Ureter (tissue), 1 donor: Measurements from ENCODE around the gene IL1RAPL2. TPM values are rescaled to one million over a fixed set of nuclear protein-coding genes. Genes with fewer than 3 reads are reported as not detected.
A peak's percentile ranks its signal among the peaks of the same experiment; 100 is the strongest.

Experiments
- DNase-seq: peaks from one replicate; pipeline ENCODE4 v3.0.0-alpha.2; 2020; ENCODE audit warnings: low spot score
- total RNA-seq: library from RNA; stranded (reverse); gene quantifications from one replicate; pipeline ENCODE4 v1.2.4, GENCODE V29; 2023
- donor health status: DM: yes; HTN: yes; CAD: no.

The IL1RAPL2 gene
- total RNA-seq, 1 donor from 2014 or later, result 8.3 TPM

DNA sequence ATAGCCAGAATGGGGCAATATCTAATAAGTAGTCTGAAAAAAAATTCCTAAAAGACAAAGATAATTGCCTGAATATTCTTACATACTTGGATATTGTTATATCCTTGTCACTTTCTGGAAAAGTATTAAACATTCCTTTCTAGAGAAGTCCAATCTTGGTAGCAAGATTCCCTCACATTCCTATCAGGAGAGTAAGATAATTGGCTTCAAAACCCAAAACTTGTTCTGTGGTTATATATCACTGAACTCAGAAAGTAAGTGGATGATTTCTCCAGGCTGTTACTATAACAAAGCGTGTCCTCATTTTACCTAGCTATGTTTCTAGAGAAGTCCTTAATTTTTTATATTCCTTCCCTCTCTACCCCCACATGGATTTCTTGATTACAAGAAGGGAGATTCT, 700.5 kb downstream of the IL1RAPL2 start:
- no peak for DNase-seq

DNA sequence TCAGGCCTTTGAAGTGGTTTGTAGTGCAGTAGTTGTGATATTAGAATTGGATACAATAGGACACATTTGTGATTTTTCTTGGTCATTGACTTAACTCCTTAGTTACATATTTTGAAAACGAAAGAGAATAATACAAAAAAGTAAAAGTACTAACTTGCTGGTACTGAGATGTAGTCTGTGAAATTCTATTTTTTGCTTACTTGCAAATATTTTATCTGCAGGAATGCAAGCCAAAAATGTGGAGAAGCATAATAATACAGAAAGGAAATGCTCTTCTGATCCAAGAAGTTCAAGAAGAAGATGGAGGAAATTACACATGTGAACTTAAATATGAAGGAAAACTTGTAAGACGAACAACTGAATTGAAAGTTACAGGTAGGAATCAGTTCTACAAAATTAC, 701.2 kb downstream of the IL1RAPL2 start:
- no peak for DNase-seq

DNA sequence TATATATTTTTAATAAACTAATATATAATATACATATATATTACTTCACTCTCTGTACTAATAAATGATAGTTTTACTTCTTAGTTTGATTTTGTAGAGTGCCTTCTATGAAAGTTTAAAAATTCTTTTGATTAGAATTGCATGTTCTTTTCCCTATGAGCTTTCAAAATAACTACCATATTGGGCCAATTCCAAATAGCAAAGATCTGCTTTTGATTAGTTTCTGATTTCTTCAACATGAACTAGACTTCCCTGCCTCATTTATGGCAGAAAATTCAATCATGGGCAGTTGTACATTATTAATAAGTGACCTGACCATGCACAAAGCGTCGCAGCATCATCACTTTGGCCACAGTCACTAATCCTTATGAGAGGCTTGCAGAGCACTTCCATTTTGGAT, 703.4 kb downstream of the IL1RAPL2 start:
- DNase-seq, result no peak

DNA sequence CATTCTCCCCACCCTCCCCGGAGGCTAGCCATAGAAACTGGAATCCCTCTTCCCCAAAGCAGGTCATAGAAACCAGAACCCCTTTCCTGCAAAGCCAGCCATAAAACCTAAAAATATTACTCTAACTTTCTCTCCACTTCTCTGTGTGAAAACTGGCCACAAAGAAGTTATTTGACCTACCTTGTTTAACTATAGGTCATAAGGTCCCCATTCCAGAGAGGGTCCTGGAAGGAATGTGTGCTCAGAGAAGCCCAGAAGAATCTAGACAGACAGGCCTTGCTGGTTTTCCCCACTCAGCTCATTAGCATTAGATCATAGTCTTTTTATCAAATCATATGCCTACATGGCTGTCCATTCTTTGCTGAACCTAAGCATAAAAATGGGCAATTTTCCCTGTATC, 707.3 kb downstream of the IL1RAPL2 start:
- DNase-seq, result no peak

DNA sequence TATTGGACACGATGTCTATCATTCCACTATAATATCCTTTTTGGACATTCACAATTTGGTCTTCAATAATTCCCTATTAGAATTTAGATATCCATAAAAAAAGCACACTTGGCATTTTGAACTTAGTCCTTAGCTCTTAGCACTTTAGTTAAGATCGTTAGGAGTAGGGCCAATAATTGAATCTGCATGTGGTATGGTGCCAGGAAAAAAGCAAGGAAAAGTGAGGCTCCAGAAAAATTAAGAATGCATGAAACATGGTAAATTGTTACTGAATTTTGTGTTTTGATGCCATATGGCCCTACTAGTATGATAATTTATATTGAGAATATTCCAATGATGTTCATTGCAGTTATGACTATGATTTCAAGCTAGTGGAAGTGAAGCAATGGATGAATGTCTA, 708.1 kb downstream of the IL1RAPL2 start:
- no peak for DNase-seq

DNA sequence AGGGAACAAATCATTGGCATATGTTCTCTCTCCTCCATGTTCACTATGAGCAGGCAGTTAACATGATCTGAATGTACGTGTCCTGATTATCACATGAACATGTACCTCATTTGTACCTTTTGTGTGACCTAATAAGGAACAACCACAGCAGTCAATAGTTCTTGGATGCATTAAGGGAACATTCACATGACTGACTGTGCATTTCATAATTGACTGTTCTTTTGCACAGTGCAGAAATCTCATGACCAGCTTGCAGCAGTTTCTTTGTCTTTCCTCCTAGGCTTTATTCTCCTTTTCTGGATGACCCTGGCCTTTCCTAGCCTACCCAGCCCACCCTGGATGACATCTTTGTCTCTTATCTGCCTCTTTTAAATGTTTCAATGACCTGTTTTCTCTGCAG, 711.1 kb downstream of the IL1RAPL2 start:
- no peak for DNase-seq

DNA sequence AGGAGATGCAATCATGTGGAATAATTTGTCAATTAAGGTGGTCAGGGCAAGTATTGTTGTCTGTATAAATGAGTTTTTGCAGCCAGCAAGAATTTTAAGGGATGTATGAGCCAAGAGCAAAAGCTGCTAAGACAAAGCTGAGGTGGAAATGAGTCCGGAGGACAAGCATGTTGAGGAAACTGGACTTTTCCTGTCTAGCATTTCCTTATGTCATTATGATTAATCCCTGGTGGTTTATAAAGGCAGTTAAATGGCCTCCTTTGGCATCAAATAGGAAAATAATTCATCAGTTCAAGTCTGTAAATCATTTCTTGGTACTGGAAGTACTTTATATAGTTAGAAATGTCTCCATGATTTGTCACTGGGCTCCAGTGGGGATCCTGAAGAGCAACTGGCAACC, 716.1 kb downstream of the IL1RAPL2 start:
- DNase-seq, result no peak

DNA sequence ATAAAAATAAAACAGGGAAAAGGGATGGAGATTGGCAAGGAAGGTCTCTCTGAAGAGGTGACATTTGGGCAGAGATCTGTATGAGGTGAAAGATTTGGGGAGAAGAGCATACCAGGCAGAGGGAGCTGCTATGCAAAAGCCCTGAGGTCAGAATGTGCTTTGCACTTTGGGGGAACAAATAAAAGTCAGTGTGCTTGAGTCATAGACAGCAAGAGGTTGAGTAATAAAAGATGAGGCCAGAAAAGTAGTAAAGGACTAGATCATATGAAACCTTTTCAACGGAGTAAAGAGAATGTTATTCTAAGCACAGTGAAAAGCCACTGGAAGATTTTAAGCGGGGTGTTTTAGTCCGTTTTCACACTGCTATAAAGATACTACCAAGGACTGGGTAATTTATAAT, 731.0 kb downstream of the IL1RAPL2 start:
- DNase-seq, result no peak

DNA sequence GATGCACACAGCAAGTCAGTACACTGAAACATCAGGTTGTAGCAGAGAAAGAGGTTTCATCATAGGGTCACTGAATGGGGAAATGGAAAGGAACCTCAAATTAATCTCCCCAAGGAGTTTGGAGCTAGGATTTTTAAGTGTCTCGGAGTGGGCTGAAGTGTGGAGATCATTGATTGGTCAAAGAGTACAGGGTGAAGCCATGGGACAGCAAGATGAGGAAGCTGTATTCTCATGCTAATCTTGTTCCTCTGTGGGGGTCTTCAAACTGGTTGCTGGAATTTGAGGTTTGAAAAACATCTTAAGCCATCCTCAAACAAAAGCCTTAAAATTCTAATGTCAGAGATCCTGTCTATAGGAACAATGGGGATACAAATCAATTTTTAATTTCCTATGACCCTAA, 733.3 kb downstream of the IL1RAPL2 start:
- DNase-seq, result no peak

DNA sequence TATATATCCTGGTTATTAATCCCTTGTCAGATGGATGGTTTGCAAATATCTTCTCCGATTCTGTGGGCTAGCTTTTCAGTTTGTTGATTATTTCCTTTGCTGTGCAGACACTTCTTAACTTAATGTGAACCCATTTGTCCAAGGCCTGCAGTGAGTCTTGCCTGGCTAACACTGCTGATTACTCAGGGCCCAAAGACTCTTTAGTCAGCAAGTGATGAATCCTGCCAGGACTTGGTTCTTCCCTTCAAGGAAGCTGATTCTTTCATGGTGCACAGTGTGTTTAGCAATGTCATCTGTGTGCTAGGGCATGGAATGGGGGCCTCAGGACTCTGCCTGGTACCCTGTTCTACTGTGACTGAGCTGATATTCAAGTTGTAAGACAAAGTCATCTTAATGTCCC, 736.2 kb downstream of the IL1RAPL2 start:
- no peak for DNase-seq

DNA sequence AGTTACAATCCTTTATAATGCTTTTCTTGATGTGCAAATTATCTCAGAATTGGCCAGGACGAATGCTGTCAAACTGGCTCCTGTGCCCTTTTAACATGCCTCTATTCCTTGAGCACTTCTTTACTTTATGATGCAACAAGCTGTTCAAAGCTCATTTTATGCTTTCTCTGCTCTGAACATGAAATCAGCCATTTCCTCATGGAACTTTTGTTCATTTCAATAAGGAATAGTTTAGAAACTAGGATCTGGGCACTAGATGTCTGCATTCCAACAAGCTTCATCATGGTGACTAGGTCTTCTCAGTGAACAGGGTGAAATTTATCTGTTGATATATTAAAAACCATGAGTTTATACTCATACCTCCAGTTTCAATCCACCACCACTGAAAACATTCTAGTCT, 741.8 kb downstream of the IL1RAPL2 start:
- DNase-seq, result no peak

DNA sequence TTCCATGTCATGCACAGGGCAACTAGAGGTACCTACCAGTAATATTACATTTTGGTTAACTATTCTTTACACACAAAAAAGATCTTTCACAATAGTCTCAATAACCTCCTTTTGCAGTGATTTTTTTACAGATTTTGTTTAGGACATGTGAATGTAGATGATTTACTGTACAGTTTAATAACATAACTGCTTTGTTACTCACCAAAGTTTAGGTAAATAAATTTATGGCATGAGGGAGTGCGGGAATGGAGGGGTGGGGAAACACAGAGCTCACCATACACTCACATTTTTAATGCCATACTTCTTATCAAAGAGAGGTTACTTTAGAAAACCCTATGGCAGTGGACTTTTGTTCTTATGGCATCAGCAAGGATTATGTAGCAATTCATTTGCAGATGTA, 747.6 kb downstream of the IL1RAPL2 start:
- no peak for DNase-seq

DNA sequence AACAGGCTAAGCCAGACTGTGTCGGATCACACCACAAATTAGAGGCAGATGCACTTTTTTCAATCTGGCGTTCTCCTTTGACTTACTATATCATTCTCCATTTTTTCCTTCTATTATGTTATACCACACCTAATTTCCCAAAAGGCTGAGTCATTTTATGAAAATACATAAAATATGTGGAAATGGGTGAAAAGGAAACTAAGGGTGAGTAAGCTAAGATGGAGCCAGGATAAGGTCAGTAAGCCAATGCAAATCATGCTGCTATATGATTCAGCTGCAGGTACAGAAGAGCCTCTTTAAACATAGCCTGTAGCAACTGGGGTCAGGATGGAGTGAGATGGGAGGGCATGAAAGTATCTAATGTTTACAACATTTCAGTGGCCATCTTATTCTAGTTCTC, 748.5 kb downstream of the IL1RAPL2 start:
- DNase-seq, result no peak

DNA sequence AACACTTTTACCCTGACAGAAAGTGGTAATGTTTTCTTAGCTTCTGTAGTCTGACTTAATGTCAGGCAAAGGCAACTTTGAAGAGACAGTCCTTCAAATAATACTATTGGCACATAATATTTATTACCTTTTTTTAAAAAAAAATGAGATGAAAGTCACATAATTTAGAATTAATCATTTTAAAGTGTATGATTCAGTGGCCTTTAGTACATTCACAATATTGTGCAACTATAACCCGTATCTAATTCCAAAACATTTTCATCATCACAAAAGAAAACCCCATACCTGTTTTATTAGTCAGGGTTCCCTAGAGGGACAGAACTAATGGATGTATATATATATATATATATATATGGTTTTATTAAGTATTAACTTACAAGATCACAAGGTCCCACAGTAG, 749.2 kb downstream of the IL1RAPL2 start:
- no peak for DNase-seq

DNA sequence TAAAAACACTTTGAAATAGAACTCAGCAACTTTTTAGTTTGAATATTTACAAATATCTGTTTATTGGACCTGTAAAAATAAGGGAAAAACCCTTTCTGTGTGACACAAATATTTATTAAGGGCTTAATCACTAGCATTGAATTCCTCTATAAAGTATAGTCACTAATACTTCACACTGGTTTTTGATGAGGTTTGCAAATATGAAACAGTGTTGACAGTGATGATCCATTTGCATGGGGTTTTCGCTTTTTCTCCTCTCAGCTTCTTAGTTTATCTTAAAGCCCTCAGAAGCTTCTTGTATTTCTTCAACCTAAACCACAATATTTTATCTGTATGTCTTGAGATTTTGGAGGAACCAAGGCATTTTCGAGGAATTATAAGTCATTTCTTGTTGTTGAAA, 751.1 kb downstream of the IL1RAPL2 start:
- no peak for DNase-seq

DNA sequence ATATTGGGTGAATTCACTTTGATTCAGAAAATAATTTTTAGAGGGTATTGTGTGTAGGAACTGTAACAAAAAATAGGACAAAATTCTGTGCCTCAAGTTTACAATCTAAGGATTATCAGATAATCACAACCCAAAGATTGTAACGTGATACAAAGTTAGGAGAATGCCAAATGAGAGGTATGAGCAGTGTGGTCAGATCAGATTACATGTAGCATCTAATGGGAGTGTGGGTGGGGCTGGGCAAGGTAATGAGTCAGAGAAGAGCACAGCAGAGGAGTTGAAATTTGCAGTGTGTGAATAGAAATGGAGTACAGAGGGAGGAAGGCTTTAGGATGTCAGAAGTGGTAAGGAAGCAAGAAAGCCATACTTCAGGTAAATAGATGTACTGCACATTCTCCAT, 757.9 kb downstream of the IL1RAPL2 start:
- DNase-seq, result no peak

DNA sequence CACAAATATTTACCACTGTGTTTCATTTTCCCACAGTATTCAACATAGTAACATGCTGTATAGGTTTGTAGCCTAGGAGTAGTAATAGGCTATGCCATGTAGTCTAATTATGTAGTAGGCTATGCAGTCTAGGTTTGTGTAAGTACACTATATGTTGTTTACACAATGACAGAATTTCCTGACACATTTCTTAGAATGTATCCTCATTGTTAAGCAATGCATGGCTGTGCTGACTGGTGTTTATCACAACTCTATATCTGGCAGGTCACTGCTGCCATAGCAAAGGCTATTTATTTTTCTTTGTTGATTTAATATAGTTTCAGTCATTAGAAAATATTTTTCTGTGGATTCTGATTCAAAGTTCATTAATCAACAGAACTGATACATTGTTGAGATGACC, 762.8 kb downstream of the IL1RAPL2 start:
- no peak for DNase-seq

DNA sequence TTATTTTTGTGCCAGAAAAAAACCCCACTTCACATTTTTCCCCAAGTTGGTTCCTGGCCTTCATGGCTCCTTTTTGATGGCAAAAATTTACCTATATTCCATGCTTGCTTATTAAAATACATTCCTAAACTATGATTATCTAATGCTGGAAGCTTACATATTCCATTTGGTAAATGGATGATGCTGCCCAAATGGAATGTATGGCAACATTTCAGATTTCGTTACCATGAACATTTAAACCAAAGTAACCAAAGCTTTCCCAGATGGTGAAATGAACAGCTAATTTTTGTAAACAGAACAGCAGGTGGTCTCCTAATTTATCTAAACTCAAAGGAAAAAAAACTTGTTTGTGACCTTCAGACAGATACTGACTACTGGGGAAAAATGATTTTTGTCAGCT, 765.2 kb downstream of the IL1RAPL2 start:
- no peak for DNase-seq

DNA sequence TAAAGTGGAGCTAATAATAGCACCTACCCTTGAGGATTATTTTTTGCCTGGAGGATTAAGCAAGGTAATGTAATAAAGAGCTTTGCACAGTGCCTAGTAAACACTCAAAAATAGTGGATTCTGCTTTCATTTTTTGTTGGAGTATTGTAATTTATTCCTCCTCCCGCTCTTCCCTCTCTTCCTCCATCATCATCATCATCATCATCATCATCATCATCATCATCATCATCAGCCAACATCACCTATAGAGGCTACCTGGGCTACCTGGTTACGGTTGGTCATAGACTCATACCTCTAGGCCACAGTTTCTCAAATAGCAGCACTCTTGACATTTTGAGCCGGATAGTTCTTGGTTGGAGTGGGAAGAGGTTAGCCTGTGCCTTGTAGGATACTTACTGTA, 781.4 kb downstream of the IL1RAPL2 start:
- DNase-seq, result no peak

DNA sequence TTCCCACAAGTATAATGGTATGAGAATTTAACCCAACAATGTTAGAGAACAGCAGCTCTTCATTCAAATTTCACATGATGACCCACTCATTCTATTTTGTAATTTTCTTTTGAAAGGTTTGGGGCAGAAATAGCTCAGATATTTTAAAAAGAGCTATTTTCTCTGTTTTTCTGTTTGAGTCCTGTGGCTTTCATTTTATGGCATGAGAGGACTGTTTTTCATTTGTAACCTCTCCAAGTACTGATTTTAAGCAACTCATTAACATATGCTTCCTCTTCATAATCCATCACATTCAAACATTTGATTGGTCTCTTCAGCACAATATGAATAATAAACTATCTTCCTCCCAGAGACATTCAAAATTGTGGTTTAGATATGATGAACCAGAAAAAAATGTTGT, 783.5 kb downstream of the IL1RAPL2 start:
- no peak for DNase-seq

DNA sequence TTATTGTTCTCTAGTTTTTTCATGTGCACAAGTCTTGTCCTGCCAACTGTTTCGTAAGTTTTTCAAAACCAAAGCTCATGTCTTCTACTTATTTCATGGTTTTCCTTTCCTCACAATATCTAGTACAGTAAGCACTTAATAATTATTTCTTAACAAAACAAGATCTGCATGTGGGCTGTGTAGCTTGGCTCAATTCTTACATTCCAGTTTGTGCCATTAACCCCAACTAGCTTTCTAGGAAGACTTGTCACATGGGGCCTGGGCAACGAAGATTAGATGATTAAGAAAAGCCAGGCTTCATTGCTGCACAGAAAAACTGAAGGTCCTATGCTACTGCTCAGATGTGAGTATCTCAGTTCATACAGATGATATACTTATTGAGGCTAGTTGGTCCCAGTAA, 809.8 kb downstream of the IL1RAPL2 start:
- peak; percentile 42 for DNase-seq

DNA sequence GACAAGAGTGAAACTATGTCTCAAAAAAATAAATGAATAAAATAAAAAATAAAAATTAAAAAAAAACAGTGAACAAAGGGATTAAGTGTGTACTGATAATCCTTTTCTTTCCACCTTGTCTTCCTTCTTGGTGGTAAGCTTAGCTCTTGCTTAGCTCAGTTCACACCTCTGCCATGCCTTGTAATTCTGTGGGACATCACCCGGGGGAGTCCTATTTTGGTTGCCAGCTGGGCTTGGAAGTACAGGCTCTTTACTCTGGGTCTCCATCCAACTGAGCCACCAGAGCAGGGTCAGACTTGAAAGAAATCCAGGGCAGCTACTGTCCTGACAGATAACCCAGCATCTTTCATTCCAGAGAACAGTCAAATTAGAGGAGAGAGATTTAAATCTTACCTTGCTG, 858.7 kb downstream of the IL1RAPL2 start:
- DNase-seq, result no peak

DNA sequence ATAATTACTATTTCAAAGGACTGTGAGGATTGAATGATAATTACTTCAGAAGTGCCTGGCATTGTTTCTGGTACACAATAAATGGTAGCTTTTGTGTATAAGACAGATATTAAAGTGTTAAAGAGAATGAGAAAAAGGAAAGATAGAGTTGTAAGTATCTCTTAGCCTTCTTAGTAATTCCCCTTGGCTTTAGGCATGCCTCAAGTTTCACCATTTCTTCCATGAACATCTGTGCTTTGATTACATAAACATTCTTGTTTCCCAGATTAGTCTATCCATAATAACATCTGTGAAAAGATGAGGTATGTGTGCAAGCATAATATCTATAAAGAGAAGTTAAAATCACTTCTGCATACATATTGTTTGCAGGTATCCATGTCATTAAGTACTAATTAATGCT, 885.4 kb downstream of the IL1RAPL2 start:
- no peak for DNase-seq

DNA sequence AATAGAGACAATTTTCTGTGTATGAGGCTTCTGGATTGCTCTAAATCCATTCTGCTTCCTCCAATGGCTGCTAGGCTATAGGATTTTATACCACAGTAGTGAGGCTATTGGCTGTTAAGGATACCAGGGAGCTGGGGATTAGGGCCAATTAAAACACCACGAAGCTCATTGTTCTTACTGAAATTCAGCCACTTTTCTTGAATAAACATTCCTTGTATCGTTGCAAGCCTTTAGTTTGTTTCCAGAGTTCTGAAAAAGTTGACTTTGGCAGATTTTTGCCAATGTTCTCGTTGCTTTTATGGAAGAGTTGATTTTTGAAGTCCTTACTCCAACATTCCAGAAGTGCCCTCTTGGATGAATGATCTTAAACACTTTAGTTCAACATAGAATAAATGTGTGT, 892.8 kb downstream of the IL1RAPL2 start:
- no peak for DNase-seq

DNA sequence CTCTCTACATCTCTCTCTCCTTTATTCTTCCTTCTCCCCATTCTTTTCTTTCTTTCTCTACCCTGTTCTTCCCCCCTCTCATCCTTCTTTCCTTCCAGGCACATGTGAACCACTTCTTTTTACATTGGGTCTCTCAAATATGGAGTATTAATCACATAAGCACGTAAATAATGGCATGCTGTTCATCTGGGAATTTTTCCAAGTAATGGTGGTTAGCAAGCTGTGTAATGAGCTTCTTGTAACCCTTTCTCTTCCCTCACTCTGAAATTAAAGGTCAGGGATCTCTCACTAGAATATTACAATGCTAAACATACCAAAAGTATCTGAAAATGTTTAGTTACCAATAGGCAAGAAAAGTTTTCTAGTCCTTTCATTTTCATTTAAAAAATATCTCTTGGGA, 894.4 kb downstream of the IL1RAPL2 start:
- DNase-seq, result no peak
